ENCODE data around the gene LGALS7B. TPM values are rescaled to one million over a fixed set of nuclear protein-coding genes. Genes with fewer than 3 reads are reported as not detected.

LGALS7B gene
- total and polyA plus RNA-seq, 2 of the 4 experiments (the other 2 are of a cell fraction) = not detected

DNA sequence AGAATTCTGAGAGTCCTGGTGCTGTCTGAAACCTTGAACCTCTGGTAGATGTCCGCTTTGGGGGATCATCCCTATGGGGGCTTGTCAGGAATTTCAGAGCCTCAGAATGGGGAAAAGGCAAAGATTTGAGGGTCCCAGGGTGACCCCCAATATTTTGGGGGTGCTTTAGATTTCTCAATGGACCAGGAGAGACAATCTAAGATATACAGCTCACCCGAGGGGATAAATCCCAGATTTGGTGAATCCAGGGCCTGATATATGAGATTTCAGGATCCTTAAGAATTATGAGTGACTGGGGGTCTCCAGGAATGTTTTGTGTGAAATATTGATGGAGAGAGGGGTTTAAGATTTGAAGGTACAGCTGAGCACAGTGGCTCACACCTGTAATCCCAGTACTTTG, 48.1 kb upstream of the LGALS7B start:
- Histone ChIP-seq H2BK15ac (ENCODE audit: low read depth, low read length) (no peak overlapping the region), H2AFZ (replicated peaks; ENCODE audit: low read length, poor library complexity) (no peak overlapping the region), H2AK9ac (replicated peaks; ENCODE audit: low read depth, low read length, poor library complexity) (no peak overlapping the region), H3K9me3 (ENCODE audit: control insufficient read depth, insufficient read depth, low read length) (no peaks in the 10 kb centered on the region), H3K18ac (ENCODE audit: low read depth, low read length) (no peak overlapping the region), H3K4me1 (ENCODE audit: control insufficient read depth, insufficient read depth, low read length) (no peaks in the 10 kb centered on the region), H3K14ac (replicated peaks; ENCODE audit: low read depth, low read length) (no peak overlapping the region), H4K91ac (ENCODE audit: insufficient read depth, low read depth, low read length) (no peak overlapping the region), H2BK120ac (ENCODE audit: low read depth, low read length) (no peak overlapping the region), H3K27ac (ENCODE audit: insufficient read depth, low read length) (no peak overlapping the region), H4K5ac (ENCODE audit: low read depth, low read length) (no peak overlapping the region), H3K4ac (ENCODE audit: low read depth, low read length) (no peak overlapping the region), H3K79me1 (ENCODE audit: low read depth in 1 of 2, low read length in 2 of 2) (no peaks in the 10 kb centered on the region), H3K36me3 (ENCODE audit: control insufficient read depth, insufficient read depth, low read length) (no peaks in the 10 kb centered on the region), H2AK5ac (ENCODE audit: low read depth, low read length) (no peak overlapping the region), H3K56ac (ENCODE audit: extremely low read depth, insufficient read depth, low read length) (no peak overlapping the region), H2BK5ac (ENCODE audit: low read depth, low read length, poor library complexity, severe bottlenecking) (no peak overlapping the region), H4K8ac (ENCODE audit: low read depth in 2 of 2, low read length in 2 of 2) (no peak overlapping the region), H3K9ac (ENCODE audit: low read depth, low read length) (no peak overlapping the region), H3K27me3 (ENCODE audit: control insufficient read depth, insufficient read depth, low read length) (no peaks in the 10 kb centered on the region; the same call in 1 of the 2 replicates), H3K4me2 (ENCODE audit: low read depth, low read length) (no peak overlapping the region), H3K9me1 (ENCODE audit: insufficient read depth, low read length) (no peaks in the 10 kb centered on the region), H4K20me1 (ENCODE audit: insufficient read depth, low read length) (no peaks in the 10 kb centered on the region), H2BK20ac (ENCODE audit: low read depth, low read length) (no peak overlapping the region), H3K4me3 (ENCODE audit: insufficient read depth, low read depth, low read length) (no peak overlapping the region), H3K23ac (ENCODE audit: low read depth, low read length) (no peak overlapping the region)
- no CpG with 5 or more reads among the region's 2 CpGs for WGBS, 2 experiments (ENCODE audit: extremely low coverage in 2 of 2, insufficient read length in 1 of 2)
- dilution Hi-C loops (cut with HindIII; ENCODE audit: low sequenced_read_pairs, unreplicated experiment) = no loop called here
- ChIA-PET POLR2A (ENCODE audit: unreplicated experiment) (no interaction called here), CTCF (no interaction called here)
- TF ChIP-seq, protein P1, sequence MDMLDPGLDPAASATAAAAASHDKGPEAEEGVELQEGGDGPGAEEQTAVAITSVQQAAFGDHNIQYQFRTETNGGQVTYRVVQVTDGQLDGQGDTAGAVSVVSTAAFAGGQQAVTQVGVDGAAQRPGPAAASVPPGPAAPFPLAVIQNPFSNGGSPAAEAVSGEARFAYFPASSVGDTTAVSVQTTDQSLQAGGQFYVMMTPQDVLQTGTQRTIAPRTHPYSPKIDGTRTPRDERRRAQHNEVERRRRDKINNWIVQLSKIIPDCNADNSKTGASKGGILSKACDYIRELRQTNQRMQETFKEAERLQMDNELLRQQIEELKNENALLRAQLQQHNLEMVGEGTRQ (IDR thresholded peaks at IDR 0.05; ENCODE audit: low read depth, low read length) = no peak
- TF ChIP-seq RCOR1 (IDR thresholded peaks at IDR 0.05; ENCODE audit: insufficient replicate concordance, low read length) = no peak
- TF ChIP-seq, protein P2, sequence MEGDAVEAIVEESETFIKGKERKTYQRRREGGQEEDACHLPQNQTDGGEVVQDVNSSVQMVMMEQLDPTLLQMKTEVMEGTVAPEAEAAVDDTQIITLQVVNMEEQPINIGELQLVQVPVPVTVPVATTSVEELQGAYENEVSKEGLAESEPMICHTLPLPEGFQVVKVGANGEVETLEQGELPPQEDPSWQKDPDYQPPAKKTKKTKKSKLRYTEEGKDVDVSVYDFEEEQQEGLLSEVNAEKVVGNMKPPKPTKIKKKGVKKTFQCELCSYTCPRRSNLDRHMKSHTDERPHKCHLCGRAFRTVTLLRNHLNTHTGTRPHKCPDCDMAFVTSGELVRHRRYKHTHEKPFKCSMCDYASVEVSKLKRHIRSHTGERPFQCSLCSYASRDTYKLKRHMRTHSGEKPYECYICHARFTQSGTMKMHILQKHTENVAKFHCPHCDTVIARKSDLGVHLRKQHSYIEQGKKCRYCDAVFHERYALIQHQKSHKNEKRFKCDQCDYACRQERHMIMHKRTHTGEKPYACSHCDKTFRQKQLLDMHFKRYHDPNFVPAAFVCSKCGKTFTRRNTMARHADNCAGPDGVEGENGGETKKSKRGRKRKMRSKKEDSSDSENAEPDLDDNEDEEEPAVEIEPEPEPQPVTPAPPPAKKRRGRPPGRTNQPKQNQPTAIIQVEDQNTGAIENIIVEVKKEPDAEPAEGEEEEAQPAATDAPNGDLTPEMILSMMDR (conservative IDR thresholded peaks at IDR 0.05; ENCODE audit: low read depth, low read length) = no peak
- DNase-seq (no peak), ATAC-seq (ENCODE audit: low read depth) (no peak)
- intact Hi-C loops (cut with micrococcal nuclease) = no loop called here
- in situ Hi-C loops (cut with MboI; ENCODE audit: low sequenced_read_pairs) = loop anchor here (25.0 kb wide), 1 partner anchor 171 kb away; the partner anchor contains the start of gene CCER2
- BruUV-seq (replicated peaks) = no TSS peak
